ENCODE data around the gene SLC26A8.

The SLC26A8 gene, protein sequence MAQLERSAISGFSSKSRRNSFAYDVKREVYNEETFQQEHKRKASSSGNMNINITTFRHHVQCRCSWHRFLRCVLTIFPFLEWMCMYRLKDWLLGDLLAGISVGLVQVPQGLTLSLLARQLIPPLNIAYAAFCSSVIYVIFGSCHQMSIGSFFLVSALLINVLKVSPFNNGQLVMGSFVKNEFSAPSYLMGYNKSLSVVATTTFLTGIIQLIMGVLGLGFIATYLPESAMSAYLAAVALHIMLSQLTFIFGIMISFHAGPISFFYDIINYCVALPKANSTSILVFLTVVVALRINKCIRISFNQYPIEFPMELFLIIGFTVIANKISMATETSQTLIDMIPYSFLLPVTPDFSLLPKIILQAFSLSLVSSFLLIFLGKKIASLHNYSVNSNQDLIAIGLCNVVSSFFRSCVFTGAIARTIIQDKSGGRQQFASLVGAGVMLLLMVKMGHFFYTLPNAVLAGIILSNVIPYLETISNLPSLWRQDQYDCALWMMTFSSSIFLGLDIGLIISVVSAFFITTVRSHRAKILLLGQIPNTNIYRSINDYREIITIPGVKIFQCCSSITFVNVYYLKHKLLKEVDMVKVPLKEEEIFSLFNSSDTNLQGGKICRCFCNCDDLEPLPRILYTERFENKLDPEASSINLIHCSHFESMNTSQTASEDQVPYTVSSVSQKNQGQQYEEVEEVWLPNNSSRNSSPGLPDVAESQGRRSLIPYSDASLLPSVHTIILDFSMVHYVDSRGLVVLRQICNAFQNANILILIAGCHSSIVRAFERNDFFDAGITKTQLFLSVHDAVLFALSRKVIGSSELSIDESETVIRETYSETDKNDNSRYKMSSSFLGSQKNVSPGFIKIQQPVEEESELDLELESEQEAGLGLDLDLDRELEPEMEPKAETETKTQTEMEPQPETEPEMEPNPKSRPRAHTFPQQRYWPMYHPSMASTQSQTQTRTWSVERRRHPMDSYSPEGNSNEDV

DNA sequence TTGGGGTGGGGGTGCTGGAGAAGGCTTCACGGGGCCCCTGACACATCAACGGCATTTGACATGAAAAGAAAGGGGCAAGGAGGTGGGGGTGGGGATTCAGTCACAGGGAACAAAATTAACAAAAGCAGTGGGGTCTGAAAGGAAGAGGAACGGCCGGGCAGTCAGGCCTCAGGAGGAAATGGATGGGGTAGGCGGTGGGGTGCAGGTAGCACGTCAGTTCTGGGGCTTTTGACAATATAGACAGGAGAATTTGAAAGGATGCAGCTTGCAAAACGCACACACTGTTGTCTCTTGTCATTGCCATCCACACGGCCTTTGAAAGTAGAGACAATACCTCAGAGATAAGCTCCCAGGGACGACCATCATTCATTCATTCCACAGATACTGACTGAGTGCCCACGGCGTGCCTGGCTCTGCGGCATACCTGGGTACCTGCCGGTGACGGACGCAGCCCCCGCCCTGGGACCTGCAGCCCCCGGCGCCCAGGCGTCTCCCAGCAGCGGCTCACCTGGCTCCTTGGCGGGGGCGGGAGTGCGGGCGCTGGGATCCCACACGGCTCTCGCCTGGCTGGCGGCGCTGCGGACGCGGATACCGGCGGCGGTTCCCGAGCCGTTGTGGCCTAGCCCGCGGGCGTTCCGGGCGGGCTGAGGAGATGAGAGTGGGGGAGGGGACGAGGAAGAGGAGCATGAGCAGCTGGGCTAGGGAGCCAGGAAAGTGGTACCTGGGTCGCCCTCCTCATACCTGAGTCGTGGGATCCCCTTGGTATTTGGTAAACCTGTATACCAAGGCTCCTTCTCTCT, at the start of gene SLC26A8:
SLC26A8 (minus strand) TSS at position 646 of the 800 bp plus-strand sequence. CDS start 4,934 bp downstream, outside the sequence.
- DNase-seq, result no peak

DNA sequence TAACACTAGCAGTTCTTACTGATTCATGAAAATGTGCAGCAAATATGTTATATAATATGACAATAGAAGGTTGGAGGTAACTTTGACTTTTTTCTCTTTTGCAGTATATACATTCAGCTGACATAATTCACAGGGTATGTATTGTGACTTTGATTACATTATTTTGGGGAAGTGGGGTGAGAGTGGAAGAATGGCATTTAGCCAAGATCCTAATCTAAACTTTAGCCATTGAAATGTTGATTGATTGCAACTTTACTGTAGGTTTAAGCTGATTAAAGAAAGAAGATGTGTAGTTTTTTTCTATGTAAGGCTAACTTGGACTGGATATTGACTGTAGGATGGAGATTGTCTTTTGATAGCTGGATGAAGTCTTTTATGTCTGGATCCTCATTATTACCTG, 49.1 kb upstream of the SLC26A8 start:
- DNase-seq, result peak; percentile 41

DNA sequence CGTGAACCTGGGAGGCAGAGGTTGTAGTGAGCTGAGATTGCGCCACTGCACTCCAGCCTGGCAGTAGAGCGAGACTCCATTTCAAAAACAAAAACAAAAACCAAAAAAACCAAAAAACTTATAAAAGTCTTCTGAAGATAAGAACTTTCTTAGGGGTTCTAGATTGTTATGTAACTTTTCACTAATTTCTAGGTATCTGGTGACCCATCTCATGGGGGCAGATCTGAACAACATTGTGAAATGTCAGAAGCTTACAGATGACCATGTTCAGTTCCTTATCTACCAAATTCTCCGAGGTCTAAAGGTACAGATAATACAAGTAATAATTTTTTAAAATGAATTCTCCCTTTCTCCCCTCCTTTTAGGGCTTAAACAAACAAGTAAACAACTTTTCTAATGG, 48.2 kb upstream of the SLC26A8 start:
- peak; percentile 63 for DNase-seq

DNA sequence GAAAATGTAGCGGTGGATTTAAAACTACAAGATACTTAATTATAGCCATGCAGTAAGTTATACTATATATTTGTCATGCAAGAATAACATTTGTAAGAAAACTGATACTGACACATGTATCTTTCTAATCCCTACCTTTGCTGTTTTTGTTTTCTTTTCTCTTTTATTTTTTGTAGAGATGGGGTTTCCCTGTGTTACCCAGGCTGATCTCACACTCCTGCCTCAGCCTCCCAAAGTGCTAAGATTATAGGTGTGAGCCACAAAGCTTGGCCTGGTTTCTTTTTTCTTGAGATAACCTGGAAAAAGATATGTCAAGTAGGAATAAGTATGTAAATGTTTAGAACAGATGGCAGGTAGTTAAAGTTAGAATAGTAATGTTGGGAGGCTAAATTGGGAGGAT, 47.3 kb upstream of the SLC26A8 start:
- no peak for DNase-seq

DNA sequence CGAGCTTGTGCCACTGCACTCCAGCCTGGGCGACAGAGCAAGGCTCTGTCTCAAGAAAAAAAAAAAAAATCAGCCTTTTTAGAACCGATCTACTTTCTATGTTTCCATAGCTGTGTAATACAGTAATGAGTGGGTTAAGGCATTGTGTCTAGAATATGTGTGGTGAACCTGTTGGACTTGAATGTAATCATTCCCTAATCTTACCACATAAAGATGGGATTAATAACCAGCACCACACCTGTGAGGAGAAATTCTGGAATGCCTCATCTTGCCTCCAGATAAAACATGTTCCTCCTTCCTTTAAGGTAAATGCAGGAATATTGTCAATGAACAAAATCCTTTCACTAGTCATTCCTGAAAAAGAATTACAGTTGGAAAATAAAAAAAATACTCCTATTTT, 46.8 kb upstream of the SLC26A8 start:
- DNase-seq, result no peak

DNA sequence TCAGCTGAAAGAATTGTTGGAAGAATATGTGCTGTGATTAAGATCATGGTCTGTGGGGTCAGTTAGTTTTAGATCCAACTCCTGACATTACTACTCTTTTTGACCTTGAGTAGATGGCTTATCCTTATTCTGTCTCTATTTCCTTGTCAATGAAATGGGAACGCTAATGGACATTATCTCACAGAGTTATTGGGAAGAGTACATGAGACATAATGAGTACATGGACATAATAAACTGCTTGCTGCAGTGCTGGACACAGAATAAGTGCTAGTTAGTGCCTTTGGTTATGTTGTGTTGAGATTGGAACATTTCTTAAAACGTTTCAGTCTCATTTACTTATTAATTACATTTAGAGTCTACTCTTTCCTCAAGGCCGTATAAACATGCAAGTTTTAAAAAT, 45.8 kb upstream of the SLC26A8 start:
- no peak for DNase-seq

DNA sequence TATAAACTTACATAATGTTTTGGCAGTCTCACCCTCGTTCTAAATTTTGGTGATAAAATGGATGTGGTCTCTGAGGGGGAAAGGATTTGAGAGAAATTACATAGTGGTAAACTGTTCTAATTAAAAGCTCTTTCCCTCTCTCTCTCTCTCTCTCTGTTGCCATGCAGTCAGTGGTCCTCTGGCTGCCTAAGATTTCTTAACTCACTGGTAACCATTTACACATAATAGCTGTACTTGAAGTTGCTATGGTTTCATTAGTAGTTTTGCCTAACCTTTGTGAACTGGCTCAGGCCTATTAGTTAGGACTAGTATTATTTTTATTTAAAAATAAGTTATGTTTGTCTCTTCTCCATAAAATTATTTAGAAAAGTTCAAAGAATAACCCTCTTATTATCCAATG, 45.1 kb upstream of the SLC26A8 start:
- no peak for DNase-seq

DNA sequence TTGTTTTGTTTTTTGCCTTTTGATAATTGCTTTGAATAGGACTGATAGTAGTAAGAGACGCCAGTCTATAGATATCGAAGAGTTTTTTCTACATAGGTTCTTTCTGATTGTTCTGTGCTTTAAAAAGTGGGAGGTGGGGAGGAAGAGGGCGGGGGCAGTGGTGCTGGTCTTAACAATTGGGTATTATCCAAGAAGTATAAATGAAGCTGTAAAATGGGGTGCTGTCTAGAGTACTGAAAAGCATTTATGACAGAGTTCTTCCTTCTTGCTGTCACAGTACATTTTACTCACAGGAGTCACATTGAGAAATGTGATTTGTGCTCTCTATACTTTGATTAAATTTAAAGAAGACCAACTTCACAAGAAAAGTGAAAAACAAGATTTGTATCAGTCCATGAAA, 44.1 kb upstream of the SLC26A8 start:
- peak; percentile 28 for DNase-seq

DNA sequence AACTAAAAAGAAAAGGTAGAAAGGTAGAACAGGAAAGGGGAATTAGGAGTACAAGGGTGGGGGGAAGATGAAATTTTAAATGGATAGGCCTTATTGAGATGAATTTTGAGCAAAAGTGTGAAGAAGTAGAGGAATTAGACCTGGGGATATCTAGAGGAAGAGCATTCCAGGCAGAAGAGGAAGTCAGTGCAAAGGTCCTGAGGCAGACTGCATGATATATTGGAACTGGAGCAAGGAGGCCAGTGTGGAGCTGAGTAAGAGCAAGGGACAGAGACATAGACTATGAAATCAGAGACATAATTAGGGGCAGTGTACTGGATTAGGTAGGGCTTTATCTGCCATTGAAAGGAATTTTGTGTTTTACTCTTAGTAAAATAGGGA, 43.6 kb upstream of the SLC26A8 start:
- DNase-seq, result no peak

DNA sequence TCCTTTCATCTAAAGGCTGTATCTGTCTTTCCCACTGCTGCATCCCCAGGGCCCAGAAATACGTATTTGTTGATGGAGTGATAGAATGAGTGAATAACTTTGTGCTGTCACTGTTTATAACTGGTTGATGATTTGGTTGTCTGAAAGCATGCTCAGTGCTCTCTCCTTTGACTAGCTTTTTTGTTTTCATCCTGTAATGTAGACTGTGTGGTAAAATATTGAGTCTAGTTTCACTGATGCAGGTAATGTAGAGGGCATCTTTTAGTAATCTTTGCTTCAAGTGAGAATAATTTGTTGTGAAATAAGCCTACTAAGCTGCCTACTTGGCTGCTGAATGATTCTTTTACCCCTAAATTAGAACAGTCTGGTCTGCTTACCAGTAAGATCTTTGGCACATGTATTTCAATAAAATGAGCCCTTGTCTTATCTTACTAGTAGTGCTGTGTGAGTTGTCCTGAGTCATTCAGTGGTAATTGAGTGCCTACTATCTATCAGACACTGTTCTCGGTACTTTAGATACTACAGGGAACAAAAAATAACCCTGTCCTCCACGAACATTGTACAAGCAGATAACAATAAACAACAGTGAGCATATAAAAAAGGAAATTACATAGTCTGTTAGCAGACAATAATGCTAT, 43.1 kb upstream of the SLC26A8 start:
- peak; percentile 93 for DNase-seq

DNA sequence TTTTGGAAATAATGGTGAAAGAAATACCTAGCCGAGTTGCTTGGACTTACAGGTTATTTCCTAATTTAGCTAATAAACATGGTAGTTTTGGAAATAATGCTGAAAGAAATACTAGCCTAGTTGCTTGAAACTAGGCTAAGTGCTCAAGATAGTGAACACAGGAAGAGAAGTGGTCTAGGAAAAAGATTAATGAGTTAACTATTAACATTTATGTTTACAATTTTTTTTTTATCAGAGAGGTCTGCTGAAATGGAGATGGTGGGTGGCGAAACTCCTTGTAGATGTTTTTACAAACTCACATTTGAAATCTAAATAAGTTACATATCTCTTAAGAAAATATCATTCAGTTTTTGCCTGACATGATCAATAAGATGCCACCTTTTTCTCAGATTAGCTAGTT, 42.4 kb upstream of the SLC26A8 start:
- DNase-seq, result no peak

DNA sequence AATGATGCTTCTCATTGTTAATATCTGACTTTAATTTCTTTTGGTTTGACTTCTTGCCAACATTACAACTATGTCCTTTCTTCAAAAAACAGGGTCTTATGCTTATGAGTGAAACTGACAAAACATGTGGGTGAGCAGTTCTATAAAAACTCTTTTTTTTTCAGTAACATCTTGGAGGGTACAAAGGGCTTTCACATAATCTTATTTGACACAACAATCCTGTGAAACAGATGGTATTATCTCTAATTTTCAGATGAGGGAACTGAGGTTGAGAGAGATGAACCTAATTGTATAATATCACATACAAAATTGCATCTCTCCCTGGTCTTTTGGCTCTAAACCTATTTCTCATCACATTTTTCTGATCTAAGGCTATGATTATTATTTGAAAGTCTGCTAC, 41.5 kb upstream of the SLC26A8 start:
- peak; percentile 67 for DNase-seq

DNA sequence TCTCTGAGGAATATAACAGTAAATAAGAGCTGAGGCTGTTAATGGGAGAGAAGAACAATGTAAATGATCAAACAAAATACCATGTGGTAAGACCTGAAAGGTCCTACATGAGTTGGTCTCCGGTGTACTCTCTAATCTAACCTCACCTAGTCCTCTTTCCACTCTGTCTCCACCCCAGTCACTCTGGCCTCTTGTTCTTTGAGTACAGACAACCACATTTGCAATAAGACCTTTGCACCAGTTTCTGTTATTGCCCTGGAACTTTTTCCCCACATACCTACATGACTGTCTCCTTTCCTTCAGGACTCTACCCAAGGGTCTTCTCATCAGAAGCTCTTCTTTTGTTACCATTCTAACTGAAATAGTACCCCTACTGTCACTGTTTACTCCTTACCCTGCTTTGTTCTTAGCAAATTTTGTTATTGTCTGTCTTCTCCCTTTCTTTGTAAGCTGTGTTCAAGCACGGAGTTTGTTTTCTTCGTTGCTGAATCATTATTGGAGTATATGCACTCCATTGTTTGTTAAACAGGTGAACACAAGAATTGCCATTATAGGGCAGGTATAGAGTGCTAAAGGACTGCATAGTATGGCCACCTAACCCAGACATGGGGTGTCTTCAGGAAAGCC, 40.4 kb upstream of the SLC26A8 start:
- peak; percentile 53 for DNase-seq

DNA sequence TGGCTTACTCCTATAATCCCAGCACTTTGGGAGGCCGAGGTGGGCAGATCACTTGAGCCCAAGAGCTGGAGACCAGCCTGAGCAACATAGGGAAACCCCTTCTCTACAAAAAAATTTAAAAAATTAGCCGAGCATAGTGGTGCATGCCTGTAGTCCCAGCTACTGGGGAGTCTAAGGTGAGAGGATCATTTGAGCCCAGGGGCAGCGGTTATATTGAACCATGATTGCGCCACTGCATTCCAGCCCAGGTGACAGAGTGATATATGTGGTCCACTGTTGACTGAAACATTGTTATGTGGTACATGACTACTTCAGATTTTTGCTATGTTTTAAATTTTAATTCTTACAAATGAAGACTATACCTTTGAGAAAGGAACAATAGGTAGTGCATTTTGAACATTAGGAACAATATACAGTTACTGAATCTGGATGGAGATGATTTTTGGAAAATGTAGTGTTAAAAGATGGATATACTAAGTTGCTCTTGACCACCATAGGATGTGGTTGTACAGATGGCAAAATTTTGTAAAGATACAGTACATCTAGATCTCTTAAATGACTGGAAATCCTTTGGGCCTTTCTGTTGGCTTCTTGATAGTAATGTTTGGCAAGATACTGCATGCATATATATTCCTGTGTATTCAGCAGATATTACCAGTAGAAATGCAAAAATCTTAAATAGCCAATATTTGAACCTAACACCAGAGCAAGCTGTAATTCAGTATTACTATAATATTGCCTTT, 39.0 kb upstream of the SLC26A8 start:
- peak; percentile 67 for DNase-seq

DNA sequence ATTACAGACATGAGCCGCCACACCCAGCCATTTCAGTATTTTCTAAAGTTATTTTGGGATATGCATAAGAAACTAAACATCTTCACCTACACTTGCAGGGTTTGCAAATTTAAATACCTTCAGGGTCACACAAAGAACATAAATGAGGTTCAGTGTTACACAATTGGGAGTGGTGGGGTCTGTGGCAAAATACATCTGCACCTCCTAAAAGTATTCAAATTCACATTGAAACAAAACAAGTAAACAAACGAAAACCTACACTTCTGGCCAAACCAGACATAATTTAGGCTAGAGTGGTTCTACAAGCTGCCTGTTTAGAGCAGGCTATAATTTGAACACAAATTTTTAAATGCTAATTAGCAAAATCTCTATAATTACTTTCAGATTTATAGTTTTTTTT, 37.8 kb upstream of the SLC26A8 start:
- no peak for DNase-seq

DNA sequence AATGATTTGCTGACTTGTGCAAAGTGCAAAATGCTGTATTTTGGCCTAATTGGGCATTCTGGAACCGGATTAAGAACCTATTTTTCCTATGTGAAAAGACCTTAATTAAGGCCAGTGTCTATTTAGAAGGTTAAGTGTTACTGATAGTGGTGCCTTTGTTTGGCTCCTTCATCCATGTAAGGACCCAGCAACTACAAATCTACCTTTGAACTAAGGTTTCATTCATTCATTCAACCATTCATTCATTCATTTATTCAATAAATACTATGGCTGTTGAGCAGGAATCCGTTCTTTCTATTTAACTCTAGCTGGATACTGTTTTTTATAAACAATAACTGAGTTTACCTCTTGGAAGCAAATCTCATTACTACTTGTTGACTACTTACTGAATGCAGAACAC, 36.8 kb upstream of the SLC26A8 start:
- DNase-seq, result no peak

DNA sequence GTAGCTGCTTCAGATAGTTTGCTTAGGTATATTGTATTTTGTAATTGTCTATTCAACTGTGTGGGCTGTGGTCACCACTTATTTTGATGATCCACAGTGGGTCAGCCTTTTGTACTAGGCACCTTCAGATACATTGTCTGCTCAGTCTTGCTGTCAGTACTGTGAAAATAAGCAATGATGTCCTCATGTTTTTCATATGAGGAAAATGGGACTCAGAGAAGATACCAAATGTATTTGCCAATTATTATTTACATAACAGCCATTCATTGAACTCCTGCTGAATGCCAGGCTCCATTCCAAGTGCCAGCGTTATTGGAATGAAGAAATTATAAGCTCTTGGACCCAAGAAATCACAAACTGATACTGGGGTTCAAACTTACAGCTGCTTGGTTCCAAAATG, 31.7 kb upstream of the SLC26A8 start:
- no peak for DNase-seq

DNA sequence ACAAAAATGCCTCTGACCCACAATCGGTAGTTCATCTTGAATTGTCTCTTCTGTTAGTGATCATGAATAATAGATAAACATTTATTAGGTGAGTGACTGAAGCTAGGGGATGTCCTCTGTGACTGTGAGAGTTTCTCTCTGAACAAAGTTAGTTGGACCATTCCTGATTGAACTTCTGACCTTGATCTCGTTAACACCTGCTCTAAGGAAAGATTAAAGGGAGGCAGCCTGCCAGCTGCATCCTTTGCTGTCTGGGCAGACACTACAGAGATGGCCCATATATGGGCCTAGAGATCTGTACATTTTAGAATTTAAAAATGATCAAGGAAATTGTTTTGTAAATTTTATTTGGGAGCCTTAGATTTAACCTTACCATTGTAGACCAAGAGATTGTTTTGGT, 30.5 kb upstream of the SLC26A8 start:
- DNase-seq, result no peak

DNA sequence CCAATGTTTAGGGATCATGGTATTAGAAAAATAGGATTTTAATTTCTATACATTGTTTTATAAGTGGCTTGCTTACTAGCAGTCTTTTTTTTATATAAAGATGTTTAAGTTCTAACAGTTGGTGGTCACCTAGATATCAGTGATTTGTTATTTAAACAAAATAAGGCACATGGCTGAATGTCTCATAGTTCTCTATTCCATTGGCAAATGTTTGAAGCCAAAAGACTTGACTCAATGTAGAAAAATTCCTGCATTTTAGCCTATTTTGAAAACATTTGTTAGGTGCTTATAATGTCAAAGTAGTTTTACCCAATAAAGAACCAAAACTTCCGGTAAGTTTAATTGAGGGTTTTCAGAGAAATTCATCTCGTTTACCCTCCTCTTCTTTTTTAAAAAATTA, 30.0 kb upstream of the SLC26A8 start:
- no peak for DNase-seq

DNA sequence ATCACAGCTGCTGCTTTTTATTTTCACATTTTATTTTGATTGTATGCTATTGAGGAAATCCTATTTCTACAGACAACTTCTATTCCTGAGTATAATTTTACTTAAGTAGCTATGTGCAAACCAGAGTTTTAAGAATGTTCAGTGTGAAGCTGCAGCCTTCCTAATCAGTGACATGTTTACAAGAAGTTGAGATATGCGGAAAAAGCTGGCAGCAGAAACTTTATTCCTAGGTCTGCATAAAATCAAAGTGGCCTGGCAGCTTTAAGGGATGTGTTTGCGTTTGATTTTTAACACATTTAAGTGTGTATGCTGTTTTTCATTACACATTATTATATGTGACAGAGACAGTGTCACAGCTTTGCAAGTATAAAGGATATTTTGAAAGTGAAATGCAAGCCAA, 29.4 kb upstream of the SLC26A8 start:
- DNase-seq, result no peak

DNA sequence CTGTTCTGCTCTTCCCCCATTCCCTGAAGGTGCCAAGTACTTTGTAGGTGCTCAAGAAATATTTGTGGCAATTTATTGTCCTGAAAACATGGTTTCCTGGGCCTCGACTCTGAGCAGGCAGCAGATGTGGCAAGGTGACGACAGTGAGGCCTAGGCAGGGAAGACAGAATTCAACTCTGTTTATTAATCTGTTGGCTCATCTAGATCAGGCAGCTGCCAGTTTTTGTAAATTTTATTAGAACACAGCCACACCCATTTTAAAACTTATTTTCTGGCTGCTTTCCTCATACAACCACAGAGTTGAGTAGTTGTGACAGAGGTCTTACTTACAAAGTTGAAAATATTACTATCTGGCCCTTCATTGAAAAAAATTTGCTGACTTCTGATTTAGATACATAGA, 27.7 kb upstream of the SLC26A8 start:
- DNase-seq, result peak; percentile 45
